GM12865 (cell line): ENCODE data around the gene PIP4K2B.
A peak's percentile ranks its signal among the peaks of the same experiment; 100 is the strongest.

ENCODE experiments used
- DNase-seq: peaks from one replicate; pipeline ENCODE4 v3.0.0; 2010; ENCODE audit warnings: low read depth
- H3K4me3 ChIP-seq: 2 replicates; pipeline ENCODE4 v1.5.1; 2011; ENCODE audit warnings: mild to moderate bottlenecking, low read depth, low read length, control low read depth
- CTCF ChIP-seq: IDR thresholded peaks from 2 replicates; pipeline ENCODE4 v1.5.1; 2011; ENCODE audit warnings: low read length, control low read depth, low read depth, inconsistent platforms; ENCODE audit not compliant: insufficient read depth; ENCODE audit errors: missing control alignments

Gene PIP4K2B

GRCh38 chr17:38777641-38778250 is 21.6 kb downstream of the PIP4K2B start:
- no peak for TF ChIP-seq CTCF
- no peak overlapping the region for H3K4me3 ChIP-seq
- DNase-seq, result no peak

GRCh38 chr17:38773258-38773657 is 26.1 kb downstream of the PIP4K2B start:
- no peak for DNase-seq
- no peak for TF ChIP-seq CTCF
- no peak overlapping the region for H3K4me3 ChIP-seq

GRCh38 chr17:38768417-38768816 is 30.9 kb downstream of the PIP4K2B start:
- H3K4me3 ChIP-seq, result no peak overlapping the region
- no peak for TF ChIP-seq CTCF
- DNase-seq, result no peak

- TF ChIP-seq CTCF, result no peak
Measured at GRCh38 chr17:38766341-38766740, 33.0 kb downstream of the PIP4K2B start.

GRCh38 chr17:38762231-38762630 is 37.1 kb downstream of the PIP4K2B start:
- no peak for DNase-seq
- TF ChIP-seq CTCF, result no peak
- no peak overlapping the region for H3K4me3 ChIP-seq

More at GRCh38 chr17:38766341-38766740, 33.0 kb downstream of the PIP4K2B start:
- no peak for DNase-seq
- no peak overlapping the region for H3K4me3 ChIP-seq

- no peak overlapping the region for H3K4me3 ChIP-seq
- DNase-seq, result peak; percentile 55
- TF ChIP-seq CTCF, result peak; percentile 25
Measured at GRCh38 chr17:38761612-38762011, 37.7 kb downstream of the PIP4K2B start.

- DNase-seq, result no peak
- TF ChIP-seq CTCF, result no peak
- H3K4me3 ChIP-seq, result peak overlapping the region; percentile 84
Measured at GRCh38 chr17:38753071-38753506, 46.3 kb downstream of the PIP4K2B start.
